Upper lobe of right lung (tissue), 1 donor: ENCODE measurements around the gene ETV5. TPM values are rescaled to one million over a fixed set of nuclear protein-coding genes. Genes with fewer than 3 reads are reported as not detected.

Source experiments
- ATAC-seq: fragments of 200-7000 bp; cut with Tn5 transposase; one replicate; pipeline ENCODE4 v1.9.1; 2020; ENCODE audit warnings: mild to moderate bottlenecking, moderate library complexity
- DNase-seq: peaks from one replicate; pipeline ENCODE4 v3.0.0-alpha.2; 2020
- H3K27ac ChIP-seq: fragments of 200-600 bp; one replicate; pipeline ENCODE4 v1.8.0; 2022
- H3K27me3 ChIP-seq: fragments of 200-600 bp; one replicate; pipeline ENCODE4 v1.8.0; 2022; ENCODE audit warnings: mild to moderate bottlenecking
- H3K36me3 ChIP-seq: fragments of 200-600 bp; one replicate; pipeline ENCODE4 v1.8.0; 2022
- H3K4me1 ChIP-seq: fragments of 200-600 bp; one replicate; pipeline ENCODE4 v1.8.0; 2022
- H3K4me3 ChIP-seq: fragments of 200-600 bp; one replicate; pipeline ENCODE4 v1.8.0; 2022; ENCODE audit warnings: mild to moderate bottlenecking
- H3K9me3 ChIP-seq: fragments of 200-600 bp; one replicate; pipeline ENCODE4 v1.8.0; 2022
- CTCF ChIP-seq: fragments of 200-600 bp; IDR thresholded peaks from one replicate; pipeline ENCODE4 v1.8.0; 2022; ENCODE audit warnings: antibody characterized with exemption
- intact Hi-C: fragments of 100-400 bp; cut with DNase I; formaldehyde crosslinking; loops from one replicate; pipeline ENCODE4 v1.11.0; 2022
- total RNA-seq: library from RNA; stranded (reverse); fragmentation: NEBNext Ultra II Directional; extraction: Animal tissue kit (Norgen Biotek cat#: 25700); gene quantifications from one replicate; pipeline ENCODE4 v1.2.1, GENCODE V29; 2021
- donor health status: DM: no; HTN: yes; CAD: no; lungs with severe emphysema.

Gene ETV5
- total RNA-seq, 1 donor from 2014 or later = 56.3 TPM

GRCh38 chr3:186115239-186115996 lies 6.5 kb upstream of the ETV5 start:
- Histone ChIP-seq H3K4me1 (peaks cover 6% of the 10 kb centered on the region), H3K9me3 (no peaks in the 10 kb centered on the region), H3K4me3 (no peak overlapping the region), H3K27ac (no peak overlapping the region), H3K36me3 (no peaks in the 10 kb centered on the region), H3K27me3 (peaks cover 6% of the 10 kb centered on the region)
- ATAC-seq (no peak), DNase-seq (no peak)
- intact Hi-C loops = no loop called here
- TF ChIP-seq CTCF = no peak

- H3K4me3 ChIP-seq = no peak overlapping the region
- H3K36me3 ChIP-seq = no peaks in the 10 kb centered on the region
- peaks cover 6% of the 10 kb centered on the region for H3K27me3 ChIP-seq
- DNase-seq (no peak), ATAC-seq (no peak)
- H3K27ac ChIP-seq = no peak overlapping the region
- TF ChIP-seq CTCF = no peak
- no peaks in the 10 kb centered on the region for H3K9me3 ChIP-seq
- intact Hi-C loops = no loop called here
- peaks cover 9% of the 10 kb centered on the region for H3K4me1 ChIP-seq
Observed at GRCh38 chr3:186110975-186111974, 2.4 kb upstream of the ETV5 start.

GRCh38 chr3:186109897-186110803 lies 1.3 kb upstream of the ETV5 start:
- no peaks in the 10 kb centered on the region for H3K36me3 ChIP-seq
- intact Hi-C loops = no loop called here
- H3K9me3 ChIP-seq = no peaks in the 10 kb centered on the region
- peaks cover 17% of the 10 kb centered on the region for H3K4me1 ChIP-seq
- peaks cover 6% of the 10 kb centered on the region for H3K27me3 ChIP-seq
- no peak for TF ChIP-seq CTCF
- DNase-seq (peak; percentile 77), ATAC-seq (peak; percentile 2)
- H3K4me3 ChIP-seq = peak overlapping the region; percentile 79
- H3K27ac ChIP-seq = peak overlapping the region; percentile 88

GRCh38 chr3:186108106-186108940 lies 566 bp downstream of the ETV5 start:
- Histone ChIP-seq H3K4me3 (peak overlapping the region; percentile 79), H3K4me1 (peaks cover 21% of the 10 kb centered on the region), H3K36me3 (peaks cover 4% of the 10 kb centered on the region), H3K9me3 (no peaks in the 10 kb centered on the region), H3K27ac (peak overlapping the region; percentile 86), H3K27me3 (peaks cover 6% of the 10 kb centered on the region)
- peak; percentile 78 for DNase-seq
- intact Hi-C loops = no loop called here
- TF ChIP-seq CTCF = no peak
- peak; percentile 0 for ATAC-seq
